Bronchial epithelial cell (primary cell): Measurements from ENCODE around the gene MRPS2. TPM values are rescaled to one million over a fixed set of nuclear protein-coding genes. Genes with fewer than 3 reads are reported as not detected.

Experiments
- DNase-seq: peaks from one replicate; pipeline ENCODE4 v3.0.0-alpha.2; 2010; ENCODE audit warnings: low read depth
- FAIRE-seq: peaks from 2 replicates; lab custom pipeline; 2011; peaks lifted over from hg19 to GRCh38; lab: Jason Lieb, UNC
- H3K27me3 ChIP-seq: 2 replicates; pipeline ENCODE4 v1.5.1; 2011; ENCODE audit warnings: low read length; ENCODE audit not compliant: control insufficient read depth, insufficient read depth
- H3K36me3 ChIP-seq: 2 replicates; pipeline ENCODE4 v1.5.1; 2011; ENCODE audit warnings: low read length; ENCODE audit not compliant: control insufficient read depth, insufficient read depth
- H3K4me3 ChIP-seq: 2 replicates; pipeline ENCODE4 v1.5.1; 2011; ENCODE audit warnings: mild to moderate bottlenecking, low read depth, low read length, control low read depth
- CTCF ChIP-seq: IDR thresholded peaks from 2 replicates; pipeline ENCODE4 v1.5.1; 2011; ENCODE audit warnings: mild to moderate bottlenecking, moderate library complexity, low read length, control low read depth, inconsistent platforms; ENCODE audit not compliant: insufficient read depth, severe bottlenecking
- total RNA-seq: library from RNA; depleted of rRNA; stranded (reverse); fragments of >200 nt; gene quantifications from 2 replicates; pipeline ENCODE4 v1.2.1, GENCODE V29; 2014

Gene MRPS2
- total RNA-seq, 1 donor from 2014 or later = 15.5 TPM

GRCh38 chr9:135485385-135485784, 15.1 kb upstream of the MRPS2 start:
- TF ChIP-seq CTCF = no peak
- no peaks in the 10 kb centered on the region for H3K27me3 ChIP-seq
- FAIRE-seq = no peak
- DNase-seq = no peak
- H3K4me3 ChIP-seq = no peak overlapping the region
- H3K36me3 ChIP-seq = peaks cover 5% of the 10 kb centered on the region

GRCh38 chr9:135485832-135486231, 14.7 kb upstream of the MRPS2 start:
- peaks cover 5% of the 10 kb centered on the region for H3K36me3 ChIP-seq
- TF ChIP-seq CTCF = no peak
- DNase-seq (no peak), FAIRE-seq (no peak)
- no peak overlapping the region for H3K4me3 ChIP-seq
- no peaks in the 10 kb centered on the region for H3K27me3 ChIP-seq

GRCh38 chr9:135486267-135487065, 14.0 kb upstream of the MRPS2 start:
- Histone ChIP-seq H3K27me3 (no peaks in the 10 kb centered on the region), H3K4me3 (no peak overlapping the region), H3K36me3 (peaks cover 5% of the 10 kb centered on the region)
- TF ChIP-seq CTCF = no peak
- DNase-seq (no peak), FAIRE-seq (no peak)

GRCh38 chr9:135487281-135488012, 13.0 kb upstream of the MRPS2 start:
- DNase-seq (no peak), FAIRE-seq (no peak)
- TF ChIP-seq CTCF = no peak
- Histone ChIP-seq H3K36me3 (peaks cover 5% of the 10 kb centered on the region), H3K27me3 (no peaks in the 10 kb centered on the region), H3K4me3 (no peak overlapping the region)

GRCh38 chr9:135488013-135488330, 12.5 kb upstream of the MRPS2 start:
- Histone ChIP-seq H3K27me3 (no peaks in the 10 kb centered on the region), H3K4me3 (no peak overlapping the region), H3K36me3 (peaks cover 5% of the 10 kb centered on the region)
- FAIRE-seq = no peak
- no peak for DNase-seq
- no peak for TF ChIP-seq CTCF
